GM12878 (cell line): ENCODE data around the gene FKBP6. TPM values are rescaled to one million over a fixed set of nuclear protein-coding genes. Genes with fewer than 3 reads are reported as not detected.

Experiments used
- ATAC-seq: fragments of 200-7000 bp; cut with Tn5 transposase; 3 replicates; pipeline ENCODE4 v1.9.1; 2020; ENCODE audit warnings: mild to moderate bottlenecking, moderate library complexity
- BruUV-seq: library from RNA; stranded (reverse); fragments of 400-500 nt; replicated peaks from 2 replicates; lab custom pipeline; 2021; lab: Mats Ljungman, UMichigan
- CTCF ChIA-PET: fragments of 300-600 bp; sonication (Branson Sonifier 250); formaldehyde crosslinking; extraction: SDS; loops from one replicate; lab custom pipeline; 2021; ENCODE audit warnings: inconsistent platforms; lab: Yijun Ruan, JAX
- POLR2A ChIA-PET: fragments of 350-600 bp; formaldehyde crosslinking; extraction: SDS; loops from one replicate; lab custom pipeline; 2021; ENCODE audit warnings: inconsistent platforms; lab: Charles Lee
- RAD21 ChIA-PET: fragments of 300-600 bp; sonication (Branson Sonifier 250); formaldehyde crosslinking; loops from one replicate; lab custom pipeline; 2023; ENCODE audit warnings: antibody characterized with exemption; ENCODE audit not compliant: unreplicated experiment; lab: Charles Lee
- SMC1A ChIA-PET: fragments of 300-600 bp; sonication (Branson Sonifier 250); formaldehyde crosslinking; loops from one replicate; lab custom pipeline; 2023; ENCODE audit not compliant: unreplicated experiment, uncharacterized antibody; lab: Charles Lee
- DNase-seq: peaks from one replicate; pipeline ENCODE4 v3.0.0-alpha.2; 2011; ENCODE audit warnings: low read depth, low spot score
- FAIRE-seq: peaks from 3 replicates; lab custom pipeline; 2011; peaks lifted over from hg19 to GRCh38; lab: Jason Lieb, UNC
- H2AFZ ChIP-seq: 2 replicates; pipeline ENCODE4 v1.6.0; 2011; ENCODE audit warnings: low read depth, low read length, control low read depth; ENCODE audit not compliant: control insufficient read depth
- H3K27ac ChIP-seq: 2 replicates; pipeline ENCODE4 v1.5.1; 2011; ENCODE audit warnings: control low read depth; ENCODE audit not compliant: control insufficient read depth, insufficient read depth
- H3K27me3 ChIP-seq, 2 experiments: replicated peaks in 1 of 2; 2 replicates each; pipeline versions ENCODE4 v1.6.0 to v1.6.1; 2011; ENCODE audit warnings: low read length in 1 of 2; ENCODE audit not compliant: control insufficient read depth in 2 of 2, insufficient read depth in 2 of 2
- H3K36me3 ChIP-seq, 2 experiments: 2 replicates each; pipeline ENCODE4 v1.5.1; 2011; ENCODE audit warnings: low read length in 1 of 2; ENCODE audit not compliant: control insufficient read depth in 2 of 2, insufficient read depth in 2 of 2
- H3K4me1 ChIP-seq: 2 replicates; pipeline ENCODE4 v1.6.1; 2011; ENCODE audit warnings: mild to moderate bottlenecking, low read length, moderate library complexity, mixed read lengths; ENCODE audit not compliant: control insufficient read depth, insufficient read depth
- H3K4me2 ChIP-seq: 2 replicates; pipeline ENCODE4 v1.6.0; 2011; ENCODE audit warnings: control low read depth; ENCODE audit not compliant: control insufficient read depth, insufficient read depth
- H3K4me3 ChIP-seq: fragments of 200-600 bp; sonication (generic); 2 replicates; pipeline ENCODE4 v1.5.1; 2016
- H3K79me2 ChIP-seq: 2 replicates; pipeline ENCODE4 v1.6.0; 2011; ENCODE audit warnings: low read length; ENCODE audit not compliant: control insufficient read depth, insufficient read depth
- H3K9ac ChIP-seq: 2 replicates; pipeline ENCODE4 v1.8.0; 2011; ENCODE audit warnings: low read length, control low read depth, mixed read lengths; ENCODE audit not compliant: control insufficient read depth, insufficient read depth
- H3K9me3 ChIP-seq: replicated peaks from 3 replicates; pipeline ENCODE4 v1.5.1; 2011; ENCODE audit warnings: mild to moderate bottlenecking, low read length; ENCODE audit not compliant: control insufficient read depth, insufficient read depth
- H4K20me1 ChIP-seq: 2 replicates; pipeline ENCODE4 v1.6.0; 2011; ENCODE audit not compliant: control insufficient read depth, insufficient read depth
- BMI1 ChIP-seq: fragments of 450-650 bp; IDR thresholded peaks from 2 replicates; pipeline ENCODE4 v1.6.1; 2016; ENCODE audit warnings: mild to moderate bottlenecking, moderate library complexity, borderline replicate concordance
- E2F4 ChIP-seq: IDR thresholded peaks from 2 replicates; pipeline ENCODE4 v1.6.1; 2012; ENCODE audit warnings: low read depth, low read length, improper control_type of control experiment
- E4F1 ChIP-seq: fragments of 450-650 bp; IDR thresholded peaks from 2 replicates; pipeline ENCODE4 v1.6.1; 2018; ENCODE audit warnings: borderline replicate concordance, mild to moderate bottlenecking; ENCODE audit not compliant: partially characterized antibody
- EP300 ChIP-seq, 2 experiments: fragments of 150-350 bp in 1 of 2; IDR thresholded peaks; 2 replicates each; pipeline ENCODE4 v1.6.1; 2011 to 2012; ENCODE audit warnings: low read depth in 2 of 2, low read length in 2 of 2, borderline replicate concordance in 1 of 2, improper control_type of control experiment in 1 of 2, inconsistent platforms in 1 of 2; ENCODE audit not compliant: control insufficient read depth in 1 of 2
- FOS ChIP-seq: IDR thresholded peaks from 3 replicates; pipeline ENCODE4 v1.6.1; 2011; ENCODE audit warnings: borderline replicate concordance; ENCODE audit not compliant: insufficient read length; ENCODE audit errors: extremely low read depth
- FOXM1 ChIP-seq: IDR thresholded peaks from 2 replicates; pipeline ENCODE4 v1.6.1; 2012; ENCODE audit warnings: low read depth, mild to moderate bottlenecking, inconsistent platforms, low read length, moderate library complexity
- MEF2A ChIP-seq: IDR thresholded peaks from 2 replicates; pipeline ENCODE4 v1.6.1; 2011; ENCODE audit warnings: low read depth, mild to moderate bottlenecking, low read length, moderate library complexity; ENCODE audit not compliant: insufficient read depth
- PKNOX1 ChIP-seq: fragments of 450-650 bp; IDR thresholded peaks from 2 replicates; pipeline ENCODE4 v1.6.1; 2016; ENCODE audit warnings: mild to moderate bottlenecking
- SREBF2 ChIP-seq: IDR thresholded peaks from 2 replicates; pipeline ENCODE4 v1.6.1; 2012; ENCODE audit warnings: mild to moderate bottlenecking, low read length
- SRF ChIP-seq, 2 experiments: IDR thresholded peaks; 2 replicates each; pipeline ENCODE4 v1.6.1; 2011; ENCODE audit warnings: low read depth in 2 of 2, low read length in 2 of 2, mild to moderate bottlenecking in 1 of 2, moderate library complexity in 1 of 2
- WGBS: methylation state at CpG from one replicate; pipeline ENCODE4 v1.1.6; 2016; ENCODE audit warnings: low lambda C conversion rate; ENCODE audit not compliant: insufficient replicate concordance, insufficient coverage; ENCODE audit errors: missing lambda C conversion rate; 5-methylcytosine and 5-hydroxymethylcytosine counted together
- in situ Hi-C: fragments of 300-500 bp; cut with MboI; formaldehyde crosslinking; loops from 9 replicates; pipeline ENCODE4 v1.14.3; 2018; ENCODE audit warnings: mixed read lengths
- intact Hi-C: fragments of 100-400 bp; cut with micrococcal nuclease; formaldehyde crosslinking; loops from one replicate; pipeline ENCODE4 v1.14.2; 2022; ENCODE audit not compliant: unreplicated experiment
- polyA plus RNA-seq, 11 experiments: library from polyadenylated mRNA; depleted of rRNA in 4 of 11; unstranded in 6 of 11; stranded (reverse) in 5 of 11; fragments of >200 nt; fragmentation: Nextera tagmentation in 4 of 11; fragmentation: Illumina TruSeq in 1 of 11; extraction: Ambion mirVana in 4 of 11; extraction: Trizol in 1 of 11; gene quantifications; 1 replicate in 1 of 11; 2 replicates in 10 of 11; pipeline versions ENCODE4 v1.2.1 to v1.2.3, GENCODE V29; 2011 to 2016; ENCODE audit warnings: inconsistent platforms in 2 of 11, missing spikeins in 2 of 11, low read depth in 1 of 11
- total RNA-seq, 4 experiments: library from RNA; depleted of rRNA in 3 of 4; stranded (reverse); fragments of >200 nt in 3 of 4; fragmentation: Illumina TruSeq in 1 of 4; extraction: Trizol in 1 of 4; gene quantifications; 2 replicates each; pipeline versions ENCODE4 v1.2.1 to v1.2.3, GENCODE V29; 2013 to 2021

Gene FKBP6
- total and polyA plus RNA-seq, 10 of the 15 experiments (the other 5 are each of a cell fraction or from before 2014, with no cell fraction given), result not detected

GRCh38 chr7:73366990-73367389, 39.0 kb downstream of the FKBP6 start (continued):
- TF ChIP-seq E2F4 (no peak), FOXM1 (no peak), E4F1 (no peak), SRF (IDR thresholded peaks at IDR 0.05; ENCODE audit: low read depth in 2 of 2, low read length in 2 of 2) (no peak)

- no peak for ATAC-seq
- intact Hi-C loops, result no loop called here
- no peak overlapping the region for H2AFZ ChIP-seq
- TF ChIP-seq FOS (no peak), EP300 (IDR thresholded peaks at IDR 0.05; ENCODE audit: borderline replicate concordance in 1 of 2, control insufficient read depth in 1 of 2, low read depth in 2 of 2, low read length in 2 of 2) (no peak), PKNOX1 (no peak), SREBF2 (no peak), BMI1 (no peak), MEF2A (no peak)
- TF ChIP-seq, all 136 proteins: peak for 0
- in situ Hi-C loops, result no loop called here
- CTCF ChIA-PET, result no interaction called here
- H3K27ac ChIP-seq, result no peak overlapping the region
- FAIRE-seq (no peak), DNase-seq (no peak)
- H3K9ac ChIP-seq, result no peak overlapping the region
- no peaks in the 10 kb centered on the region for H3K79me2 ChIP-seq
- no peaks in the 10 kb centered on the region for H3K4me1 ChIP-seq
- no peaks in the 10 kb centered on the region for H3K36me3 ChIP-seq
- no peaks in the 10 kb centered on the region for H3K27me3 ChIP-seq
- 43% methylated on average over 11 of the region's 11 CpGs for WGBS
- no peak overlapping the region for H3K4me3 ChIP-seq
- SMC1A ChIA-PET, result no interaction called here
- H3K9me3 ChIP-seq, result no peaks in the 10 kb centered on the region
- H3K4me2 ChIP-seq, result no peak overlapping the region
- H4K20me1 ChIP-seq, result no peaks in the 10 kb centered on the region
- RAD21 ChIA-PET, result no interaction called here
- POLR2A ChIA-PET, result no interaction called here
- no TSS peak for BruUV-seq
Measured at GRCh38 chr7:73369009-73369408, 41.0 kb downstream of the FKBP6 start.
